NCI-H526 (cell line): ENCODE measurements around the gene SEC24D.
"Not testable (repeated sequence)": the region's sequence is repeated elsewhere in the genome, so short reads cannot be mapped to it uniquely, and the experiment has no call there.

Experiments
- DNase-seq, 2 experiments: peaks; one replicate each; lab custom pipeline; 2025; lab: John Stamatoyannopoulos, UW

SEC24D gene, protein sequence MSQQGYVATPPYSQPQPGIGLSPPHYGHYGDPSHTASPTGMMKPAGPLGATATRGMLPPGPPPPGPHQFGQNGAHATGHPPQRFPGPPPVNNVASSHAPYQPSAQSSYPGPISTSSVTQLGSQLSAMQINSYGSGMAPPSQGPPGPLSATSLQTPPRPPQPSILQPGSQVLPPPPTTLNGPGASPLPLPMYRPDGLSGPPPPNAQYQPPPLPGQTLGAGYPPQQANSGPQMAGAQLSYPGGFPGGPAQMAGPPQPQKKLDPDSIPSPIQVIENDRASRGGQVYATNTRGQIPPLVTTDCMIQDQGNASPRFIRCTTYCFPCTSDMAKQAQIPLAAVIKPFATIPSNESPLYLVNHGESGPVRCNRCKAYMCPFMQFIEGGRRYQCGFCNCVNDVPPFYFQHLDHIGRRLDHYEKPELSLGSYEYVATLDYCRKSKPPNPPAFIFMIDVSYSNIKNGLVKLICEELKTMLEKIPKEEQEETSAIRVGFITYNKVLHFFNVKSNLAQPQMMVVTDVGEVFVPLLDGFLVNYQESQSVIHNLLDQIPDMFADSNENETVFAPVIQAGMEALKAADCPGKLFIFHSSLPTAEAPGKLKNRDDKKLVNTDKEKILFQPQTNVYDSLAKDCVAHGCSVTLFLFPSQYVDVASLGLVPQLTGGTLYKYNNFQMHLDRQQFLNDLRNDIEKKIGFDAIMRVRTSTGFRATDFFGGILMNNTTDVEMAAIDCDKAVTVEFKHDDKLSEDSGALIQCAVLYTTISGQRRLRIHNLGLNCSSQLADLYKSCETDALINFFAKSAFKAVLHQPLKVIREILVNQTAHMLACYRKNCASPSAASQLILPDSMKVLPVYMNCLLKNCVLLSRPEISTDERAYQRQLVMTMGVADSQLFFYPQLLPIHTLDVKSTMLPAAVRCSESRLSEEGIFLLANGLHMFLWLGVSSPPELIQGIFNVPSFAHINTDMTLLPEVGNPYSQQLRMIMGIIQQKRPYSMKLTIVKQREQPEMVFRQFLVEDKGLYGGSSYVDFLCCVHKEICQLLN

GRCh38 chr4:118835571-118836300 is at the start of gene SEC24D:
TSS of gene SEC24D (minus strand) at chr4:118836126. CDS start at chr4:118833696, 2,430 bp downstream.
- DNase-seq = peak; percentile 68 to 90

DNA sequence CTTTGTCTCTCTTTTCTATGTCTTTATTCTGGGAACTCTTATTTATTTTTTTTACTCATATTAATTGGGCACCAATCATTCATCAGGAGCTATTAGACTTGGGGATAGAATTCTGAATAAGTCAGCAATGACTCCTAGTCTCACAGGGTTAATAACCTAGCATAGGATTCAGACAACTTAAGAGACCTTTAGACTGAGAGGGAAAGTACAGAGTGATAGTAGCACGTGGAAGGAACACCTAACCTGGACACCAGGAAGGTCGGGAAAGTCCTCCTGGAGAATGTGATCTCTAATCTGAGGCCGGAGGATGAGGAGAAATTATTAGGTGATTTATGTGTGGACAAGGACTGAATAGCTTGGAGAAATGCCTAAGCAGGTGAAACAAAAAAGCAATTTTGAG is 48.8 kb upstream of the SEC24D start:
- DNase-seq = no peak

GRCh38 chr4:118883861-118884260 is 47.9 kb upstream of the SEC24D start:
- no peak for DNase-seq

DNA sequence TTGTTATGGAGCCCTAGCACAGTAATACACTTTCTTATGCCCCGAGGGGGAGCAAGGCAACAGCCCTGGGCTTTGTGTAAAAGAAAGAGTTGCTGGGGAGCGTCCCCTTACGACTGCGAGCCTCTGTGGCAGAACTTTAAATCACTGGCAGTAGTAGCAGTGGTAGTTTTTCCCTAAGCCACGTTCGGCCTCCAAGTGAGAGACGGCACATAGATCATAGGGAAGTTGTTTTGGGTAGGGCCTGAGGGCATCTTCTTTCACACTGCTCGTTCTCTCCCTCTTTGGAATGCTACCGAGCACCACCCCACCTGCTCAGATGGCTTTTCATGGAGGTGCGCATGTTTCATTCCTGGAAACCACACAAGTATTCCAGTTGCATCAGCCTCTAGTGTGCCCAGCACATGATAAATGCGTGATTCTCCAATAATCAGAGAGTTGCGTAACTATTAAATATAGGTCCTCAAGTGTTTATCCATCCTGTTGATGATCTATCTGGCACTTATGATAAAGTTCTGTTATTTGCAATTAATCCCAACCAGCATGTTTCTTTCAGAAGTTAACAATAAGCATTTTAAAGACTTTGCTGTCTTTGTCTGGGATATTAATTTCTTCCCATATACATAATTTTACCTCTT is 45.7 kb upstream of the SEC24D start:
- DNase-seq = no peak

- no peak for DNase-seq
Observed at GRCh38 chr4:118879409-118879808, 43.5 kb upstream of the SEC24D start.

- not testable (repeated sequence) for DNase-seq
Observed at GRCh38 chr4:118878507-118878906, 42.6 kb upstream of the SEC24D start.

DNA sequence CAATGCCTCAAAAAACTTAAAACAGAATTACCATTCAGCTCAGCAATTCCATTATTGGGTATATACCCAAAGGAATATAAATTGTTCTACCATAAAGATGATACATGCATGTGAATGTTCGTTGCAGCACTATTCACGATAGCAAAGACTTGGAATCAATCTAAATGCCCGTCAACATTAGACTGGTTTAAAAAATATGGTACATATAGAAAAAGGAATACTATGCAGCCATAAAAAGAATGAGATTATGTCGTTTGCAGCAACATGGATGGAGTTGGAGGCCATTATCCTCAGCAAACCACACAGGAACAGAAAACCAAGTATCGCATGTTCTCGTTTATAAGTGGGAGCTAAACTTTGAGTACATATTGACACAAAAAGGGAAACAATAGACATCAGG is 41.9 kb upstream of the SEC24D start:
- DNase-seq = no peak

GRCh38 chr4:118872181-118872580 is 36.3 kb upstream of the SEC24D start:
- no peak for DNase-seq

GRCh38 chr4:118869808-118870342 is 33.9 kb upstream of the SEC24D start:
- no peak for DNase-seq

- DNase-seq = no peak
Observed at GRCh38 chr4:118867311-118868067, 31.6 kb upstream of the SEC24D start.

- no peak for DNase-seq
Observed at GRCh38 chr4:118866442-118866841, 30.5 kb upstream of the SEC24D start.

GRCh38 chr4:118865091-118865708 is 29.3 kb upstream of the SEC24D start:
- peak; percentile 48 to 61 for DNase-seq

- no peak for DNase-seq
Observed at GRCh38 chr4:118858779-118859178, 22.9 kb upstream of the SEC24D start.

DNA sequence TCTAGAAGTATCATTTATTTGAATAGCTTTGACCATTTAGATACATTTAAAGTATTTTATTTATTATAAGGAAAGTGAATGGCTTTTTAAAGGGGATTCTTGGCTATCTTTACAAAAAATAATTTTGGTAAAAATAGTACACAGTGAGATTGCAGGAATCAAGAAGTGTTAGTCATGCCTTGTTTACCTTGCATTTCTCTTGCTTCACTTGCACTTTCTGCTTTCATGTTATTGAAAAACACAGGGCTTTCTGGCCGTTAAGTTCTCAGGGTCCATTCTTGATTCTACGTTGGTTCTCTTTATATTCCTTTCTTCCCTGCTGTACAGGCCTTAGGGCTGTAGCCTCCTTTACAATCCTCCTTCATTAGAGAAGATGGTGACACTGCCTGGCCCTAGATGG is 21.8 kb upstream of the SEC24D start:
- DNase-seq = no peak

GRCh38 chr4:118850488-118851173 is 14.7 kb upstream of the SEC24D start:
- DNase-seq = no peak

- no peak for DNase-seq
Observed at GRCh38 chr4:118849867-118850487, 14.1 kb upstream of the SEC24D start.

- no peak for DNase-seq
Observed at GRCh38 chr4:118848901-118849300, 13.0 kb upstream of the SEC24D start.

DNA sequence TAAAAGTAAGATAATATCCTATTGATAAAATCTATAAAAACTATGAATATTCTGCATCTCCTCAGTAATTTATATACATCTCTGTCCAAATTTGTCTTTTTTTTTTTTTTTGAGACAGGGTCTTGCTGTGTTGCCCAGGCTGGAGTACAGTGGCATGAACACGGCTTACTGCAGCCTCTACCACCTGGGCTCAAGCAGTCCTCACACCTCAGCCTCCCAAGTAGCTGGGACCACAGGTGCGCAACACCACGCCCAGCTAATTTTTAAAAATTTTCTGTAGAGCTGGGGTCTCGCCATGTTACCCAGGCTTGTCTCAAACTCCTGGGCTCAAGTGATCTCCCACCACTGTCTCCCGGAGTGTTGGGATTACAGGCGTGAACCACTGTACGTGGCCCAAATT is 12.3 kb upstream of the SEC24D start:
- DNase-seq = no peak

- no peak for DNase-seq
Observed at GRCh38 chr4:118846979-118847378, 11.1 kb upstream of the SEC24D start.
